DOHH2 (cell line): ENCODE data around the gene PCARE.

Source experiments
- CTCF ChIP-seq: fragments of 200-600 bp; sonication (generic); IDR thresholded peaks from one replicate; pipeline ENCODE4 v1.5.1; 2014; ENCODE audit warnings: antibody characterized with exemption, mild to moderate bottlenecking, low read depth, low read length; ENCODE audit not compliant: poor library complexity, severe bottlenecking
- EZH2phosphoT487 ChIP-seq: fragments of 200-600 bp; sonication (generic); IDR thresholded peaks from 2 replicates; pipeline ENCODE4 v1.6.1; 2017; ENCODE audit warnings: borderline replicate concordance, mild to moderate bottlenecking, antibody characterized with exemption, low read length, moderate library complexity, mixed read lengths

DNA sequence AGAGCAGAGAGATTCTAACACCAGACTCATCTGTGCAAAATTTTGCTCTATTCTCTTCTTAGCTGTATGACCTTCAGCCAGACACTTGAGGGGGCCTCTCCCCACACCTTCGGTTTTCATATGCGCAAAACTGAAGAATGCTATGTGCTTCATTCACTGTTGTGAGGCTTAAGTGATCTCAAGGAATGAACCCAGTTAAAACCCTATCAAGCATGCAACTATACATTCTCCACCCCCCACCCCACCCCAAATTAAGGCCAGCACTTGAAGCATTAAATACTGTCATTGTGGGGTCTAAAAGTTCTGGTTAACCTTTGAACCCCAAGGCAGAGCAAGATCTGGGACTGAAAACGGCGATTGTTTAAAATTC, 10.0 kb downstream of the PCARE start:
- TF ChIP-seq CTCF (no peak), EZH2phosphoT487 (no peak)
